Lung microvascular endothelial cell (primary cell): ENCODE measurements around the gene VMO1. TPM values are rescaled to one million over a fixed set of nuclear protein-coding genes. Genes with fewer than 3 reads are reported as not detected.
"Not testable (repeated sequence)": the region's sequence is repeated elsewhere in the genome, so short reads cannot be mapped to it uniquely, and the experiment has no call there.

ENCODE experiments used
- DNase-seq, 2 donors: peaks; one replicate each; pipeline versions ENCODE4 v3.0.0 to v3.0.0-alpha.2; 2010; ENCODE audit warnings: low read depth in 2 of 2
- total RNA-seq: library from RNA; depleted of rRNA; stranded (reverse); fragments of >200 nt; gene quantifications from 2 replicates; pipeline ENCODE4 v1.2.1, GENCODE V29; 2014

Gene VMO1, protein sequence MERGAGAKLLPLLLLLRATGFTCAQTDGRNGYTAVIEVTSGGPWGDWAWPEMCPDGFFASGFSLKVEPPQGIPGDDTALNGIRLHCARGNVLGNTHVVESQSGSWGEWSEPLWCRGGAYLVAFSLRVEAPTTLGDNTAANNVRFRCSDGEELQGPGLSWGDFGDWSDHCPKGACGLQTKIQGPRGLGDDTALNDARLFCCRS
- total RNA-seq: 0.22 TPM in 1 of 2 replicates, not detected in the other

DNA sequence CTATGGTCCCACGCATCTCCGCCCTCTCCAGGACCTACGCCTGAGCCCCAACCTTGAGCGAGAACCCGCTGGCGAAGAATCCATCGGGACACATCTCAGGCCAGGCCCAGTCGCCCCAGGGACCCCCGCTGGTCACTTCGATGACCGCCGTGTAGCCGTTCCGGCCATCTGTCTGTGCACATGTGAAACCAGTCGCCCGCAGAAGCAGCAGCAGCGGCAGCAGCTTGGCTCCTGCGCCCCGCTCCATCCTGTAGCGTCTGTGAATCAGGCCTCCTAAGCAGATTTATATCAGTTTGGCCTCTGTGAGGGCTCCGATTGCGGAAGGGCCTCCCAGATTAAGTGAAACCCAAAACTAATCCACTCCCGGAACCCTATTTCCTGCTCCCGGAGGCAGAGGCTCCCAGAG lies at the start of gene VMO1:
Gene VMO1, minus strand, starts transcription at position 259 of the 406 bp plus-strand sequence. Its CDS starts 12 bp downstream, at position 247.
- peak; percentile 27 to 51 for DNase-seq

DNA sequence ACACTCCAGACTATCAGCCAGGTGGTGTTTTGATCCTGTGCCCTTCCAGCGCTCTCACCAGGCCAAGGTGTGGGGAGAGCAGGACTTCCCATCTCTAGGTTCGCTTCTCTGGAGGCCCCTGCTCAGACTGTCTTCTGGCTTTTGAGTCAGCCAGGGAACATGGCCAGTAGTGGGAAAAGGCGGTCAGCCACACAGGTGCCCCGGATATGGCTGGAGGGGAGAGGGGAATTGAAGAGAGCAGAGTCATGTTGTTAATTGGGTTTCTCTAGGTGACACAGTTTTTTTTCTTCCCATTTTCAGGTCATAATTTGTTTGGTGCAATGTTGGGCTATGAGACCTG lies 48.5 kb upstream of the VMO1 start:
- DNase-seq: no peak

DNA sequence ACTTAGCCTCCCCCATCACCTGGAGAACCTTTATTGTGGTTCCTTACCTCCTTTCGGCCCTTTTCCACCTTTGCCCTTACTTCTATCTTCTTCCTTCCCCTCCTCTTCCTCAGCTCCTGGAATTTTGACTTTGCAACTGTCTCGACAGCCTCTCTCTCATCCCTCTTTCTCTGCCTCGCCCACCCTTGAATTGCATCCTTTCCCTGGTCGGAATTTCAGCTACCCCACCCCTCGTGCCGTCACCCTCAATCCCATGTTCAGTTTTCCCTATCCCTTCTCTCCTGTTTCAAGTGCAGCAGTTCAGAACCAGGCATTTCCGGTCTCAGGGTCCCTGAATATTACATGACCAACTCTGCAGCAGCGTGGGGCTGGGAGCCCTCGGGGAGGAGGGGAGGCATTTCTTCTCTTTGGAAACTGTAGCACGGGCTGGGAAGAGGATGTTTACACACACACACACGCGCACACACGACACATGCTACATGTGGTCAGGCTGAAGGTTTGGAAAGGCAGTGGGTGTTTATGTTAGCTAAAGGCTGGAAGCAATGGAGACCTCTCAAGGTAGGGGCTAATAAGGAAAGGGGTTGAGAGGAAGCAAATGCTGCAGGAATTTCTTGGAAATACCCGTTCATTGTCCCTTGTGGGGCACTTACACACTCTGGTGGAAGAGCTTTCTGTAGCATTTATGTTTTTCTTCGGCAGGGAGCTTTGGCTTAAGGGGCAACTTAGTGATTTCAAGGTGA lies 47.9 kb upstream of the VMO1 start:
- DNase-seq: peak; percentile 60 to 66

DNA sequence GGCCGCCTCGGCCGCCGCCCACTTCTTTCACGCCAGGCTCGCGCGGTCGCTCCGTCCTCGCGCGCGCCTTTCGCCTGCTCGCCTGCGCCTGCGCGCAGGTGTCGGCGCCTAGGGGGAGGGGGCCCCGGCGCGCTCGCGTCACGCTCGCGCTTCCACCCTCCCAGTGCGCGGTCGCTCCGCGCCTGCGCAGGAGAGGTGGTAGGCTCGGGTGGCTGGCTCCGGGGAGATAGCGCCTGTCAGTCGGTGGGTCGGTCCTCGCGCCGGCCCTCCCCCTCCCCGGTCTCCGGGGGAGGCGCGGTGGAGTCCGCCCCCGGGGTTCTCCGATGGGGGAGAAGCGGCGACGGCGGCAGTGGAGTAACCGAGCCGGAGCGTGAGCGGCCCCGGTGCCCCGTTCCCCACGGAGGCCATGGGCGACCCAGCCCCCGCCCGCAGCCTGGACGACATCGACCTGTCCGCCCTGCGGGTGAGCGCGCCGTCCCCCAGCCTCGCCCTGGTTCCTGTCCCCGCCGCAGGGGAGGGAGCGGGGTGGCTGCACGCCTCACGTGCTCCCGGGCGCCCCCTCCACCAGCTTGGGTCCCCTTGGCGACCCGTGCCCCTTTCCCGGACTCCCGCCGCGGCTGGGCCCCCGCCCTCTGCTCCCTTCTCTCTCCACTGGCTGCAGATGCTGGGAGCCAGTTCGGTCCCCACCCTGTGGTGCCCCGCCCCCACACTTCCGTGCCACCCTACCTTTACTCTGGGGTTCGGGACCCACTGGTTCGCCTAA lies 47.2 kb upstream of the VMO1 start, which contains the start of gene MINK1:
Gene MINK1, plus strand, starts transcription at position 163 of the 763 bp plus-strand sequence. Its CDS starts 244 bp downstream, at position 407.
- DNase-seq: peak; percentile 95 to 97

DNA sequence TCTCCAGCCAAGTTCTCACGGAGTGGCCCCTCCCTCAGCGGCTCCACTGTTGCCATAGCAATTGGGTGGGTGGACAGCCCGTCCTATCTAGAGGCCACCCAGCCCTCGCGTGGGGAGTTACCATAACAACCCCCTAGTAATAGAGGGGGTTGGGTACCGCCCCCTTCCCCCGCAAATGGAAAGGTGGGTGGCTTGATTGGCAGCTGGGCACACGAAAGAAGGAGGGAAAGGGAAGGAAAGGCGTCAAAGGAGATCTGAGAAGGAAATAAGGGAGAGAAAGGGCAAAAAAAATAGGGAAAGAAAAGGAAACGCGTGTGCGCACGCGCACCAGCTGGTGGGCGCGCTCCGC lies 46.6 kb upstream of the VMO1 start:
- not testable (repeated sequence) for DNase-seq

DNA sequence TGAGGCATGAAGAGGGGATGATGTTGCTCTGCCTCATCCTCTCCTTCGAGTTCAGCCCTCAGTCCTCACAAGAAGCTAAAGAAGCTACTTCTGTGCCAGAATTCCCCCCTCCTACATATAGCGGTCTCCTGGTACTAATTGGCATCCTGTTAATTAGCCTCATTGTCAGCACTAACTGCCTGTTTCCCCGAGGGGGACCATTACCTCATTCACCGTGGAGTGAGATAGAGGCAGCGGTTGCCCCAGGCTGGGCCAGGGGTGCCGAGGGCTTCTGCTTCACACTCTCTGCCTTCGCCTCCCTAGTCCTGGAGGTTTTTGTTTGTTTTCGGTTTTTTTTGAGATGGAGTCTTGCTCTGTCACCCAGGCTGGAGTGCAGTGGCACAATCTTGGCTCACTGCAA lies 41.2 kb upstream of the VMO1 start:
- no peak for DNase-seq

DNA sequence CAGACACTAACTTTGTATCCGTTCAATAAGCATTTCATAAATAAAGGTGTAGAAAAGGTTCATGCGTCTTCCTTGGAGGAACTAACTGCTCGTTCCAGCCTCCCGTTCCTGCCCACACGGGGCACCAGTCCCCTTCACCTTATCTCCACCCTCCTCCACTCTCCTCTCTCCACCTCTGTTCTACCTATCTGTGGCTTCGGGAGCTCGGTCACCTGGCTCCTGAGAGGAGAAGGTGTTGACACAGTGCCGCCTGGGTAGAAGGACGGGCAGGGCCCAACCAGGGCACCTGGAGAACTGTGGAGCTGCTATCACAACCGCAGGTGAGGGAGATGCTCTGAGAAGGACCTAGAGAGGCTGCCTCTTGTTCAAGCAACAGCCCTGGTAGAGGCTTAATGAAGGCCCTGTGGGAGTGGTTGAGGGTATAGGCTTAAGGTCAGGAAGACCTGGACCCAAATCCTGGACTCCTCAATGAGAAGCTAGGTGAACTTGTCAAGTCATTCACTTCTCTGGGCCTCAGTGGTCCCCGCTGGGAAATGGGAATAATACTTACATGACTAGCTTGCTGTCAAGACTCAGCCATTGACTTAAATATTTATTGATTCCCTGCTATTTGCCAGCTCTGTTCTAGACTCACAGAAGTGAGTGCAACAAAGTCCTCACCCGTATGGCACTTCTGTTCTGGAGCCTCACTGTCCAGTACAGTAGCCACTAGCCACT lies 37.4 kb upstream of the VMO1 start:
- no peak for DNase-seq

DNA sequence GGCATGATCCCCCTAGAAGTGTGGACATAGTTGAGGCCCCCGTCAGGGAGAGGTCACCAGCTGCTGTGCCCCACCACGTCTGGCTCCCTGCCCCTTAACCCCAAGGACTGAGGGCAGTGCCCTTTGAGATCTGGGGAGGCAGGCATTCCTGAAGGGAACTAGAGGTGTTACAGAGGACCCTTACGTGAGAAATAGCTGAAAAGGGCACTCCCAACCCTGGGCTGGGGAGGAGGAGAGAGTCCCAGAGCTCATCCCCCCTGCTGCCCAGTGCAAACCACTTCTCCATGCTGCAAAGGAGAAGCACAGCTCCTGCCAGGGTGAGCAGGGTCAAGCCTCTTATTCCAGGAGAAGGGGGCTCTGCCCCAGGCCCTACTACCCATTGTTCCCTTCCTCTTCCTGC lies 36.7 kb upstream of the VMO1 start:
- no peak for DNase-seq

DNA sequence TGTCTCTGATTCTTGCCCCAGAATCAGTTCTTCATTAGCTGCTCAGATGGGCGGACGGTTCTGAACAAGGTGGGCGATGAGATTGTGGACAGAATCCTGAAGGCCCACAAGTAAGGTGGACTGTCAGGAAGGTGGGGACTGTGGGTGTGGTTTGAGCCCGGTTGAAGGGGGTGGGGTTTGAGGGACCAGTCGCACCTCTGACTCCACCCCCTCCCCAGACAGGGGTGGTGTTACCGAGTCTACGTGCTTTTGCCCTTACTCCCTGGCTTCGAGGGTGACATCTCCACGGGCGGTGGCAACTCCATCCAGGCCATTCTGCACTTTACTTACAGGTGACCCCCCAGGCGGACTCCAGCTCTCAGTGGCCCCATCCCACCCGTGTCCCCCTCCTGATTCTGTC lies 32.1 kb upstream of the VMO1 start:
- no peak for DNase-seq

DNA sequence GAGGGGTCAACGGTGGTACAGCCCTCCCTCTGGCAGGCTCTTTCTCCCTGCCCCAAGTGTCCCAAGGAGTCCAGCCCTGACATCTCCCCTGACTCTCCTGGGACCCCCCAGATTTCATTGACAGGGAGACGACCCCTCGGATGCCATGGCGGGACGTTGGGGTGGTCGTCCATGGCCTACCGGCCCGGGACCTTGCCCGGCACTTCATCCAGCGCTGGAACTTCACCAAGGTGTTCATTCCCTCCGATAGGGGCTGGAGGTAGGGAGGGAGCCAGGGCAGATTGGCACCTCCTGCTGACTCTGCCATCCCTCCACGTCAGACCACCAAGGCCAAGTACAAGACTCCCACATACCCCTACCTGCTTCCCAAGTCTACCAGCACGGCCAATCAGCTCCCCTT lies 30.7 kb upstream of the VMO1 start:
- DNase-seq: no peak

DNA sequence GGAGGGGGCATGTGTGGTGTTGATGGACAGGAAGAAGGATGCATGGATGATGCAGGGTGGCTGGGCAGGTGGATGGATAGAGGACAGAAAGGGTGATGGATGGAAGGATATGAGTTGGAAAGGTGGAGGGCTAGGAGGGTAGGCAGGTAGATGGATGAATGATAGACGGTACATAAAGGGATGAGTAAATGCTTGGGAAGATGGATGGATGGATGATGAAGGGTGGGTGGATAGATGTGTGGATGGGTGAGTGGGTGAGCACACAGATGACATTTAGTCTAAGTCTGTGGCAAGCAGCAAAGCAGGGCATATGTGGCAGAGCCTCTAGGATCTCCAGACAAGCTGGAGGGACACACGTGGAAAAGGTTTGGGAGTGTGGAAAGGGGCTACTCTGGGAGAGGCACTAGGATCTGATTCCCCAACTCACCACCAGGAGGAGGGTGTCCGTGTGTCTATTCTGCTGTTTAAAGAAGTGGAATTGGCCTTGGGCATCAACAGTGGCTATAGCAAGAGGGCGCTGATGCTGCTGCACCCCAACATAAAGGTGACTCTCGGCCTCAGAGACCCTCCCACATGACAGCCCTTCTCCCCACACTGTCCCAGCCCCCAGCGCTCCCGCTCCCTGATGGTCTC lies 29.0 kb upstream of the VMO1 start:
- DNase-seq: peak in 1 of 2 donors; percentile 36

DNA sequence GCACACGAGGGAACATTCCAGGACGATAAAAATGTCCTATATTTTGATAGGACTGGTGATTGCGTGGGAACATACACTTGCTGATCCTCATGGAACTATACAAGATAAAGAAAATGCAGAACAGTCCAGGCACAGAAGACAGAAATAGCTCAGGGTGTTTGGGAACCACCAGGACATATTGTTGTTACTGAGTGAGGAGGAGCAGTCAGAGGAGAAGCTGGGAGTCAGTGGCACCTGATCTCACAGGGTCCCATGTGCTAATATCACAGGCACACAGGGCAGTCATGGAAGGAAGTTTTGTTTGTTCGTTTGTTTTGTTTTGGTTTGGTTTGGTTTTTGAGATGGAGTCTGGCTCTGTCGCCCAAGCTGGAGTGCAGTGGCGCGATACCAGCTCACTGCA lies 26.5 kb upstream of the VMO1 start:
- no peak for DNase-seq

DNA sequence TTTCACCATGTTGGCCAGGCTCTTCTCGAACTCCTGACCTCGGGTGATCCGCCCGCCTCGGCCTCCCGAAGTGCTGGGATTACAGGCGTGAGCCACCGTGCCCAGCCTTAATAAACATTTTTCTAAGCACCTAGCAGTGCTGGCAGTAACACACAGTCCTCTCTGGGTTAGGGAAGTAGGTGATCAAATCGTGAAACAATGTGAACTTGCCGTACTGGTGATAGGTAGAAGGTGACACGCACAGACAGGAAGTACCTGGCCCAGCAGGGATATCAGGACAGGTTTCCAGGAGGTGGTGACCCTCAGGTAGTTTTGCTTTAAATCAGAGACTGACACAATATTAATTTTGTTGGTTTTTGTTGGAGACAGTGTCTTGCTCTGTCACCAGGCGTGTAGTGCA lies 25.3 kb upstream of the VMO1 start:
- DNase-seq: no peak

DNA sequence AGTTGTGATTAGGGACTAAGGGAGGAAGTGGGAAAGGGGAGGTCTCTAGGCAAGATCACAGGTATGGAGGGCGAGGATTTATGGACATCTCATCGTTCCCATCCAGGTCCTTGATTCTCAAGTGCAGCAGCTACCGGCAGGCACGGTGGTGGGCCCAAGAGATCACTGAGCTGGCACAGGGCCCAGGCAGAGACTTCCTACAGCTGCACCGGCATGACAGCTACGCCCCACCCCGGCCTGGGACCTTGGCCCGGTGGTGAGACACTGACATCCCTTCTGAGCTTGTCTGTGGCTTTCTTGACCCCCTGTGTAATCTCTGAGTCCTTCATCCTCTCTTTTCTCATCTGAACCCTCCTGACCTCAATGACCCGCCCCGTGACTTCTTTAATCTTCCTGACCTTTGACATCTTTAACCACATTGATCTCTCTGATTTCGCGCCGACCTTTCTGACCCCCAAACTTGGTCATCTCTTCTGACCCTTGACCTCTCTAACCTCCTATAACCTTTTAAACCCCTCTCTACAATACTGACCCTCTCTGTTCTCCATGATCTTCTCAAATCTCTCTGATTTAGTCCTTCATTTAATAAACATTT lies 24.6 kb upstream of the VMO1 start:
- DNase-seq: no peak

DNA sequence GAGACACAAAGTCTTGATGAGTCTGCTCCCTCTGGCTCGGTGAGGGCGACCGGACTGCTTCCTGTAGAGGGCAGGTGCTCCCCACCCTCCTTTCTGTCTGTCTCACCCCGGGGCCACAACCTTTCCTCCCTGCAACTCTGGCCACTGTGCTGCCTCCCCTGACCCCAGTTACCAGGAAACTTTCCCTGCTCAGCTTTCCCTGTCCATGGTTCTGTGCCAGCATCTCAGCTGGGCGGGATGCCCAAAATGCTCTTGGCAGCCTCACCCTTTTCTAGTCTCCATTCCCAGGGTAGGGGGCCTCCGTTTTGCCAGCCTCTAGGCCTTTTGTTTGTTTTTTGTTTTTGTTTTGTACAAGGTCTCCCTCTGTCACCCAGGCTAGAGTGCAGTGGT lies 22.2 kb upstream of the VMO1 start:
- DNase-seq: peak; percentile 17 to 58

DNA sequence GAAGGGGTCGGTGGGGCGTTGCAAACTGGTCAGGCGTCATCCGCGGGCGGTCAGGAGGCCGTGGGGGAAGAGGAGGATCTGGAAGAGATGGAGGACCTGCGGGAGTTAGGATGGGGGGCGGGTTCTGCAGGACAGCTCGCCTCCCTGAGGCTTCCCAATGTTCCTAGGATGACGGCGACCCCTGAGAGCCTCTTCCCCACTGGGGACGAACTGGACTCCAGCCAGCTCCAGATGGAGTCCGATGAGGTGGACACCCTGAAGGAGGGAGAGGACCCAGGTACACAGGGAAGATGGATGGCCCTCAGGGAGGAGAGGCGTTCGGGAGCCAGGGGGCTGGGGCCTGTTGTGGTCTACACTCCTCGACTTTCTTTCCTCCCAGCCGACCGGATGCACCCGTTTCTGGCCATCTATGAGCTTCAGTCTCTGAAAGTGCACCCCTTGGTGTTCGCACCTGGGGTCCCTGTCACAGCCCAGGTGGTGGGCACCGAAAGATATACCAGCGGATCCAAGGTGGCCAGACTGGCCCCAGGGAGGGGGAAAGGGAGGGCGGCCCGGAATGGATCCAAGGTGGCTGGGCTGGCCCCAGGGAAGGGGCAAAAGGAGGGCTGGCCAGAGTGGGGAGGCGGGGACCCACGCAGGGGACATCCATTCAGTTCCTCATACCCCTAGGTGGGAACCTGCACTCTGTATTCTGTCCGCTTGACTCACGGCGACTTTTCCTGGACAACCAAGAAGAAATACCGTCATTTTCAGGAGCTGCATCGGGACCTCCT lies 21.6 kb upstream of the VMO1 start:
- DNase-seq: no peak

DNA sequence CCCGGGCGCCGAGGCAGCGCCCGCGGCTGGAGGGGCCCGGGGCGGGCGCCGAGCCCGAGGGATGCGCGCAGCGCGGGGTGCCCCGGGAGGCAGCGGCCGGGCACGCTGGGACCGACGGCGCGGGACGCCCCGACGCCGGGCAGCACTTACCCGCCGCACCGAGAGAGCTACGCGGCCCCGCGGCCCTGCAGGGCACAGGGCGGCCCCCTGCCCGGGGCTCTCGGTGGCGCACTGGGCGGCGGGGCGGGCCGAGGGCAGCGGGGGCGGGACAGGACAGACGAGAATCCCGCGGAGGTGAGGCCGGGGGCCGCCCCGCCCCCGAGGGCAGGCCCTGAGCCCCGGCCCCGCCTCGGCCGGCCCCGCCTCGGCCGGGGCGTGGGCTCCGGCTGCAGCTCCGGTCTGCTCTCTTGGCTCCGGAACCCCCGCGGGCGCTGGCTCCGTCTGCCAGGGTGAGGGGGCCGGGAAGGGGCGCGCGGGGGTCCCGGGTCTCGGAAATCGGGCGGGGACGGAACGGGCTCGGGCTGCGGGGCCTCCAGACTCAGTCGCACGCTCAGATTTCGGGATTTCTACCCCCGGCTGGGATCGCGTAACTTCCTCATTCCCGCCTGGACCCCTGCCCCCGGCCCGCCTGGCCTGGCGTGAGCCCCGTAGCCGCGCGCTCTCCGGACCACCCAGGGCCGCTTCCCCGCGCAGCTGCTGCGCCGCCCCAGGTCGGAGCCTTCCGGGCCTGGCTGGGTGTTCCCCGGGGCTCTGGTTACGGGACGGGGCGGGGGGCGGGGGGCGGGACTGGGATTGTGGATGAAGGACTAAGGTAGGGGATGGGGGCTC lies 20.8 kb upstream of the VMO1 start, which contains the start of gene PLD2:
Gene PLD2, plus strand, starts transcription at position 376 of the 828 bp plus-strand sequence. CDS start 621 bp downstream, outside the sequence.
- peak; percentile 78 to 83 for DNase-seq

DNA sequence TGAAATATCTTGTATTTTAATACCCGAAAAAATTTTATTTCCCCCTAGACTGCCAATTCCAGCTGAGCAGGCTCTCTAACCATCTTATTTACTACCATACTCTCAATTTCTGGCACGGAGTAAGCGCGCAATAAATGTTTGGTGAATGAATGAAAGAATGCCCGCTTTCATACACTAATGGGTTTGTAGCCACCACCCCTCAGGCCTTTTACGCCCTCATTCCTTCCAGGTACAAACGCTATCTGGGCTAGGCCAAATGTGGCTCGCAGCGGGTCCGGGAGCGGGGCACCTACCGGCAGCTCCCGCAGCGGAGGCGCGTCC lies 20.3 kb upstream of the VMO1 start:
- peak in 1 of 2 donors; percentile 23 for DNase-seq

DNA sequence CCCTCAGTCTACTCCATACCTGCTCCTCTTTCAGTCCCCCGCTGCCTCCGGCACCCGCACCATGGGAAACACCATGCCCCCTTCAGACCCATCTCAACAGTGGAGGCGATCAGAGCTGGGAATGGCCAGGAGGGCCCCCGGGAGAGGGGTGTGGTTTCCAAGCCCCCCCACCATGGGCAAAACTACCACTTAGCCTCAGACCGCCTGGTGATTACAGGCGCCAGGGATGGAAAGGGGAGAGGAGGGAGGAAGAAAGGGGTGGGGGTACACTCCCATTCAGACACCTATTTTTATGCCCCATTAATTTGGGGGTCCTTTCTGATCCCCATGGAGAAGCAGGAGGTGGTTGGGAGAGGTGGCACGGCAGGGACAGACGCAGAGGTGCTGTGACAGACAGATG lies 16.1 kb upstream of the VMO1 start, which contains the start of gene C17orf114:
Gene C17orf114, minus strand, starts transcription at position 101 of the 400 bp plus-strand sequence.
- no peak for DNase-seq
